Measurements from ENCODE around the gene XPR1. TPM values are rescaled to one million over a fixed set of nuclear protein-coding genes. Genes with fewer than 3 reads are reported as not detected.
"Not testable (repeated sequence)": the region's sequence is repeated elsewhere in the genome, so short reads cannot be mapped to it uniquely, and the experiment has no call there.

The XPR1 gene
- total RNA-seq, 4 donors from 2014 or later = 17.2 to 28.3 (median 26.6) TPM

- Histone ChIP-seq H3K27ac (no peak overlapping the region), H3K4me1 (no peaks in the 10 kb centered on the region), H3K27me3 (no peaks in the 10 kb centered on the region), H3K36me3 (no peaks in the 10 kb centered on the region), H3K9me3 (no peaks in the 10 kb centered on the region), H3K4me3 (no peak overlapping the region)
- ATAC-seq = no peak
- TF ChIP-seq EP300 (IDR thresholded peaks at IDR 0.05) (no peak), CTCF (IDR thresholded peaks at IDR 0.05) (no peak), POLR2AphosphoS5 (IDR thresholded peaks at IDR 0.05) (no peak), POLR2A (IDR thresholded peaks at IDR 0.05) (no peak)
- WGBS, 2 donors (ENCODE audit: low coverage in 1 of 2) = 33 to 55% methylated on average over 1 of the region's 1 CpG
These were observed 92.2 kb downstream of the XPR1 start for GRCh38 chr1:180724055-180724454.

- 95 to 97% methylated on average over 6 of the region's 6 CpGs for WGBS, 2 donors (ENCODE audit: low coverage in 1 of 2)
- H3K9me3 ChIP-seq, H3K4me1 ChIP-seq, H3K36me3 ChIP-seq, ATAC-seq, H3K27ac ChIP-seq, H3K4me3 ChIP-seq, H3K27me3 ChIP-seq: not testable (repeated sequence)
These were observed 94.2 kb downstream of the XPR1 start for GRCh38 chr1:180726024-180726423.

GRCh38 chr1:180727751-180728150 is 95.9 kb downstream of the XPR1 start:
- not testable (repeated sequence) for H3K9me3 ChIP-seq, H3K4me3 ChIP-seq, H3K27me3 ChIP-seq, ATAC-seq, H3K27ac ChIP-seq, H3K36me3 ChIP-seq, H3K4me1 ChIP-seq
- WGBS, 2 donors (ENCODE audit: low coverage in 1 of 2) = 88 to 100% methylated on average over 2 to 3 of the region's 3 CpGs

- 92 to 93% methylated on average over 4 of the region's 4 CpGs for WGBS, 2 donors (ENCODE audit: low coverage in 1 of 2)
- H3K4me3 ChIP-seq = no peak overlapping the region
- TF ChIP-seq EP300 (IDR thresholded peaks at IDR 0.05) (no peak), POLR2A (IDR thresholded peaks at IDR 0.05) (no peak), POLR2AphosphoS5 (IDR thresholded peaks at IDR 0.05) (no peak), CTCF (IDR thresholded peaks at IDR 0.05) (no peak)
- peaks cover 0 to 3% (median 0%) of the 10 kb centered on the region in 3 donors for H3K9me3 ChIP-seq
- no peaks in the 10 kb centered on the region for H3K4me1 ChIP-seq
- H3K27me3 ChIP-seq = no peaks in the 10 kb centered on the region
- H3K27ac ChIP-seq = no peak overlapping the region
- H3K36me3 ChIP-seq = no peaks in the 10 kb centered on the region
- no peak for ATAC-seq
These were observed 96.8 kb downstream of the XPR1 start for GRCh38 chr1:180728472-180729106.

GRCh38 chr1:180731131-180731530 is 99.3 kb downstream of the XPR1 start:
- TF ChIP-seq POLR2A (IDR thresholded peaks at IDR 0.05) (no peak), EP300 (IDR thresholded peaks at IDR 0.05) (no peak), CTCF (IDR thresholded peaks at IDR 0.05) (no peak), POLR2AphosphoS5 (IDR thresholded peaks at IDR 0.05) (no peak)
- Histone ChIP-seq H3K9me3 (peaks cover 0 to 17% (median 0%) of the 10 kb centered on the region in 3 donors), H3K4me1 (no peaks in the 10 kb centered on the region), H3K27ac (no peak overlapping the region), H3K36me3 (no peaks in the 10 kb centered on the region), H3K4me3 (no peak overlapping the region), H3K27me3 (no peaks in the 10 kb centered on the region)
- WGBS, 2 donors (ENCODE audit: low coverage in 1 of 2) = 97 to 100% methylated on average over 2 to 4 of the region's 4 CpGs
- no peak for ATAC-seq

- no peak for ATAC-seq
These were observed 101.0 kb downstream of the XPR1 start for GRCh38 chr1:180732866-180733265.

More at GRCh38 chr1:180732866-180733265, 101.0 kb downstream of the XPR1 start:
- Histone ChIP-seq H3K9me3 (peaks cover 0 to 17% (median 0%) of the 10 kb centered on the region in 3 donors), H3K36me3 (no peaks in the 10 kb centered on the region), H3K27ac (no peak overlapping the region), H3K4me3 (no peak overlapping the region), H3K4me1 (no peaks in the 10 kb centered on the region), H3K27me3 (no peaks in the 10 kb centered on the region)
- TF ChIP-seq EP300 (IDR thresholded peaks at IDR 0.05) (no peak), CTCF (IDR thresholded peaks at IDR 0.05) (no peak), POLR2A (IDR thresholded peaks at IDR 0.05) (no peak), POLR2AphosphoS5 (IDR thresholded peaks at IDR 0.05) (no peak)
- 96 to 98% methylated on average over 8 to 13 of the region's 14 CpGs for WGBS, 2 donors (ENCODE audit: low coverage in 1 of 2)

Data from gastroesophageal sphincter (tissue), 4 donors.